ENCODE data around the gene MCC. TPM values are rescaled to one million over a fixed set of nuclear protein-coding genes. Genes with fewer than 3 reads are reported as not detected.
A peak's percentile ranks its signal among the peaks of the same experiment; 100 is the strongest.

The MCC gene
- total and polyA plus RNA-seq, 12 donors: 1.8 to 12.6 (median 8.9) TPM

- H3K9me3 ChIP-seq (replicated peaks in 1 of 3): no peaks in the 10 kb centered on the region
- H3K36me3 ChIP-seq (replicated peaks in 1 of 2): no peaks in the 10 kb centered on the region
- H3K27me3 ChIP-seq: no peaks in the 10 kb centered on the region
- peaks cover 0 to 12% of the 10 kb centered on the region in 2 donors for H3K4me1 ChIP-seq (replicated peaks in 1 of 2)
- H3K27ac ChIP-seq: no peak overlapping the region
- 70 to 82% (median 79%) methylated on average over 4 of the region's 4 CpGs for WGBS, 4 donors
- intact Hi-C loops (cut with DNase I): no loop called here
- H3K4me3 ChIP-seq: no peak overlapping the region
- TF ChIP-seq POLR2A (IDR thresholded peaks at IDR 0.05) (no peak), CTCF (IDR thresholded peaks at IDR 0.05) (peak in 1 of 6 experiments; percentile 22)
- DNase-seq: no peak
Measured at GRCh38 chr5:113123618-113124017, 364.6 kb downstream of the MCC start.

- intact Hi-C loops (cut with DNase I): no loop called here
- no peaks in the 10 kb centered on the region for H3K36me3 ChIP-seq (replicated peaks in 1 of 2)
- no peaks in the 10 kb centered on the region for H3K9me3 ChIP-seq (replicated peaks in 1 of 3)
- H3K27ac ChIP-seq: no peak overlapping the region
- H3K4me3 ChIP-seq: no peak overlapping the region
- TF ChIP-seq POLR2A (IDR thresholded peaks at IDR 0.05): no peak
- no peak for TF ChIP-seq CTCF (IDR thresholded peaks at IDR 0.05)
- H3K27me3 ChIP-seq: no peaks in the 10 kb centered on the region
- peaks cover 0 to 13% of the 10 kb centered on the region in 2 donors for H3K4me1 ChIP-seq (replicated peaks in 1 of 2)
- DNase-seq: no peak
Measured at GRCh38 chr5:113122053-113122452, 366.2 kb downstream of the MCC start.

- Histone ChIP-seq H3K27me3 (no peaks in the 10 kb centered on the region), H3K4me3 (no peak overlapping the region), H3K27ac (no peak overlapping the region), H3K36me3 (replicated peaks in 1 of 2) (no peaks in the 10 kb centered on the region), H3K9me3 (replicated peaks in 1 of 3) (no peaks in the 10 kb centered on the region), H3K4me1 (replicated peaks in 1 of 2) (peaks cover 0 to 13% of the 10 kb centered on the region in 2 donors)
- 63 to 72% (median 68%) methylated on average over 9 of the region's 9 CpGs for WGBS, 4 donors
- intact Hi-C loops (cut with DNase I): no loop called here
- peak in 3 of 7 donors; percentile 29 to 61 (median 30) for DNase-seq
- no peak for TF ChIP-seq CTCF (IDR thresholded peaks at IDR 0.05)
- no peak for TF ChIP-seq POLR2A (IDR thresholded peaks at IDR 0.05)
Measured at GRCh38 chr5:113119246-113119924, 368.9 kb downstream of the MCC start.

GRCh38 chr5:113118765-113119164 lies 369.5 kb downstream of the MCC start:
- no peak for TF ChIP-seq POLR2A (IDR thresholded peaks at IDR 0.05)
- no peak for TF ChIP-seq CTCF (IDR thresholded peaks at IDR 0.05)
- WGBS, 4 donors: 42 to 62% (median 52%) methylated on average over 7 of the region's 7 CpGs
- intact Hi-C loops (cut with DNase I): no loop called here
- Histone ChIP-seq H3K27ac (no peak overlapping the region), H3K9me3 (replicated peaks in 1 of 3) (no peaks in the 10 kb centered on the region), H3K36me3 (replicated peaks in 1 of 2) (no peaks in the 10 kb centered on the region), H3K4me1 (replicated peaks in 1 of 2) (peaks cover 0 to 13% of the 10 kb centered on the region in 2 donors), H3K27me3 (no peaks in the 10 kb centered on the region), H3K4me3 (no peak overlapping the region)
- no peak for DNase-seq
